Keratinocyte (primary cell): ENCODE measurements around the gene MAGI1.

Source experiments
- CTCF ChIP-seq, 3 experiments: IDR thresholded peaks in 1 of 3; conservative IDR thresholded peaks in 1 of 3; optimal IDR thresholded peaks in 1 of 3; 2 replicates in 2 of 3; 3 replicates in 1 of 3; pipeline versions ENCODE3 to v1.5.1; 2011; ENCODE audit warnings: low read length in 3 of 3, mild to moderate bottlenecking in 3 of 3, moderate library complexity in 2 of 3, control low read depth in 1 of 3, inconsistent platforms in 1 of 3; ENCODE audit not compliant: insufficient read depth in 2 of 3; ENCODE audit errors: extremely low read depth in 1 of 3
- EZH2 ChIP-seq: IDR thresholded peaks from one replicate; pipeline ENCODE4 v1.6.1; 2012; ENCODE audit warnings: inconsistent platforms, mild to moderate bottlenecking, low read length, moderate library complexity

- TF ChIP-seq EZH2 (no peak), CTCF (optimal IDR thresholded peaks at IDR 0.05 in 1 of 3, IDR thresholded peaks at IDR 0.05 in 1 of 3, conservative IDR thresholded peaks at IDR 0.05 in 1 of 3; ENCODE audit: extremely low read depth in 1 of 3, insufficient read depth in 2 of 3, low read length in 3 of 3) (no peak)
Measured at GRCh38 chr3:65988411-65989180, 50.1 kb downstream of the MAGI1 start.
